Loucy (cell line): ENCODE results near the gene CENPP.

ENCODE experiments used
- H2AFZ ChIP-seq: fragments of 200-600 bp; sonication (generic); 2 replicates; pipeline ENCODE4 v1.6.0; 2016; ENCODE audit warnings: antibody characterized with exemption, mild to moderate bottlenecking, low read length, moderate library complexity
- H3F3A ChIP-seq: fragments of 200-600 bp; 2 replicates; pipeline ENCODE4 v1.6.0; 2016; ENCODE audit warnings: antibody characterized with exemption, low read depth, mild to moderate bottlenecking
- H3K27me3 ChIP-seq: fragments of 200-600 bp; sonication (generic); 2 replicates; pipeline ENCODE4 v1.6.1; 2014; ENCODE audit warnings: low read length, mild to moderate bottlenecking; ENCODE audit not compliant: insufficient read depth, poor library complexity, severe bottlenecking
- H3K36me3 ChIP-seq: fragments of 200-600 bp; sonication (generic); 2 replicates; pipeline ENCODE4 v1.6.1; 2016; ENCODE audit warnings: low read length; ENCODE audit not compliant: insufficient read depth
- H3K4me1 ChIP-seq: fragments of 200-600 bp; sonication (generic); 2 replicates; pipeline ENCODE4 v1.5.1; 2014; ENCODE audit warnings: low read length, mild to moderate bottlenecking; ENCODE audit not compliant: insufficient read depth, poor library complexity, severe bottlenecking
- H3K4me2 ChIP-seq: fragments of 200-600 bp; sonication (generic); 2 replicates; pipeline ENCODE4 v1.6.0; 2014; ENCODE audit warnings: antibody characterized with exemption, low read length, low read depth, mild to moderate bottlenecking; ENCODE audit not compliant: poor library complexity, severe bottlenecking
- H3K4me3 ChIP-seq: fragments of 200-600 bp; sonication (generic); 2 replicates; pipeline ENCODE4 v1.5.1; 2014; ENCODE audit warnings: low read length, mild to moderate bottlenecking, mixed read lengths; ENCODE audit not compliant: poor library complexity, severe bottlenecking
- H3K79me2 ChIP-seq: fragments of 200-600 bp; sonication (generic); 2 replicates; pipeline ENCODE4 v1.6.1; 2014; ENCODE audit warnings: low read length; ENCODE audit not compliant: insufficient read depth
- H3K9ac ChIP-seq: fragments of 200-600 bp; sonication (generic); 2 replicates; pipeline ENCODE4 v1.6.0; 2014; ENCODE audit warnings: mild to moderate bottlenecking, low read depth, low read length, moderate library complexity; ENCODE audit not compliant: poor library complexity, severe bottlenecking
- H3K9me2 ChIP-seq: fragments of 200-600 bp; sonication (generic); replicated peaks from 2 replicates; pipeline ENCODE4 v1.6.1; 2016; ENCODE audit warnings: low read depth, low read length, mixed read lengths
- H3K9me3 ChIP-seq: fragments of 200-600 bp; sonication (generic); 2 replicates; pipeline ENCODE4 v1.6.1; 2014; ENCODE audit warnings: mild to moderate bottlenecking, antibody characterized with exemption, low read length, low read depth; ENCODE audit not compliant: insufficient read depth
- H4K20me1 ChIP-seq: fragments of 200-600 bp; sonication (generic); 2 replicates; pipeline ENCODE4 v1.6.0; 2014; ENCODE audit warnings: antibody characterized with exemption, low read length, mild to moderate bottlenecking; ENCODE audit not compliant: insufficient read depth, poor library complexity, severe bottlenecking
- CTCF ChIP-seq: fragments of 200-600 bp; sonication (generic); conservative IDR thresholded peaks from 2 replicates; pipeline ENCODE4 v1.5.1; 2014; ENCODE audit warnings: mild to moderate bottlenecking, antibody characterized with exemption, low read length
- EZH2phosphoT487 ChIP-seq: fragments of 200-600 bp; IDR thresholded peaks from 2 replicates; pipeline ENCODE4 v1.6.1; 2018; ENCODE audit warnings: antibody characterized with exemption, mild to moderate bottlenecking, moderate library complexity, borderline replicate concordance

The CENPP gene

GRCh38 chr9:92467041-92467440 is 141.3 kb downstream of the CENPP start:
- Histone ChIP-seq H3K36me3 (no peaks in the 10 kb centered on the region), H2AFZ (no peak overlapping the region), H4K20me1 (no peaks in the 10 kb centered on the region), H3K27me3 (no peaks in the 10 kb centered on the region), H3K4me3 (no peak overlapping the region), H3K79me2 (no peaks in the 10 kb centered on the region), H3F3A (no peaks in the 10 kb centered on the region), H3K9me2 (no peaks in the 10 kb centered on the region), H3K4me2 (no peak overlapping the region), H3K4me1 (no peaks in the 10 kb centered on the region), H3K9me3 (no peaks in the 10 kb centered on the region), H3K9ac (no peak overlapping the region)
- no peak for TF ChIP-seq CTCF

GRCh38 chr9:92467511-92467910 is 141.8 kb downstream of the CENPP start:
- H3K4me1 ChIP-seq: no peaks in the 10 kb centered on the region
- H2AFZ ChIP-seq: no peak overlapping the region
- no peak overlapping the region for H3K4me3 ChIP-seq
- no peaks in the 10 kb centered on the region for H3K27me3 ChIP-seq
- no peaks in the 10 kb centered on the region for H3K36me3 ChIP-seq
- no peaks in the 10 kb centered on the region for H3K79me2 ChIP-seq
- no peaks in the 10 kb centered on the region for H3K9me2 ChIP-seq
- no peak for TF ChIP-seq CTCF
- no peak for TF ChIP-seq EZH2phosphoT487
- H3K4me2 ChIP-seq: no peak overlapping the region
- H3K9me3 ChIP-seq: no peaks in the 10 kb centered on the region
- H3F3A ChIP-seq: no peaks in the 10 kb centered on the region
- H3K9ac ChIP-seq: no peak overlapping the region
- H4K20me1 ChIP-seq: no peaks in the 10 kb centered on the region

GRCh38 chr9:92468206-92468605 is 142.5 kb downstream of the CENPP start:
- Histone ChIP-seq H3F3A (no peaks in the 10 kb centered on the region), H3K9me2 (no peaks in the 10 kb centered on the region), H3K36me3 (no peaks in the 10 kb centered on the region), H3K4me1 (no peaks in the 10 kb centered on the region), H4K20me1 (no peaks in the 10 kb centered on the region), H3K4me2 (no peak overlapping the region), H3K9me3 (no peaks in the 10 kb centered on the region), H3K27me3 (no peaks in the 10 kb centered on the region), H2AFZ (no peak overlapping the region), H3K9ac (no peak overlapping the region), H3K79me2 (no peaks in the 10 kb centered on the region), H3K4me3 (no peak overlapping the region)
- TF ChIP-seq CTCF (no peak), EZH2phosphoT487 (no peak)
